Epidermal melanocyte (primary cell): ENCODE data around the gene PTRHD1.
"Not testable (repeated sequence)": the region's sequence is repeated elsewhere in the genome, so short reads cannot be mapped to it uniquely, and the experiment has no call there.

ENCODE experiments used
- DNase-seq: peaks from one replicate; pipeline ENCODE4 v3.0.0; 2011; ENCODE audit warnings: low spot score; ENCODE audit not compliant: insufficient read length

PTRHD1 gene

GRCh38 chr2:24813691-24814137 is 20.5 kb upstream of the PTRHD1 start:
- DNase-seq: no peak

DNA sequence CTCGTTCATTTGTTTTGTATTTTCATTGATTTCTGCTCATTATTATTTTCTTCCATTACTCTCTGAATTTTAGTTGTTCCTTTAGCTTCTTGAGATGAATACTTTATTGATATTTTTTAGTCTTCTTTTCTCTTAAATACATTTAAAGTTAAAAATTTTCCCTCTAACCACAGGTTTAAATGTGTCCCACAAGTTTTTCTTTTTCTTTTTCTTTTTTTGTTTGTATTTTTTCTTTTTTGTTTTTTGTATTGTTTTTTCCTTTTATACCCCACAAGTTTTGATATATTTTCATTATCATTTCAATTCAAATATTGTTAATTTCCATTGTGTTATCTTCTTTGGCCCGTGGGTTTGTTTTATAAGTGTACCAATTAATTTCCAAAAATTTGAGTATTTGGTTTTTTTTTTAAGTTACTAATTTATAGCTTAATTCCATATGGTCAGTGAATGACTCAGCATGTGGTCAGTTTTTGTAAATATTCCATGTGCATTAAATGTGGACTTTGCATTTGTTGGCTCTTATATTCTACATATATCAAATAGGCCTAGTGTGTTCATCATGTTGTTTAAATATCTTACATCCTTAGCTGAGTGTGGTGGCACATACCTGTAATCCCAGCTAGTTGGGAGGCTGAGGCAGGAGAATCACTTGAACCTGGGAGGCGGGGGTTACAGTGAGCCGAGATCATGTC is 16.3 kb upstream of the PTRHD1 start:
- DNase-seq: no peak

GRCh38 chr2:24806661-24807036 is 13.5 kb upstream of the PTRHD1 start:
- no peak for DNase-seq

DNA sequence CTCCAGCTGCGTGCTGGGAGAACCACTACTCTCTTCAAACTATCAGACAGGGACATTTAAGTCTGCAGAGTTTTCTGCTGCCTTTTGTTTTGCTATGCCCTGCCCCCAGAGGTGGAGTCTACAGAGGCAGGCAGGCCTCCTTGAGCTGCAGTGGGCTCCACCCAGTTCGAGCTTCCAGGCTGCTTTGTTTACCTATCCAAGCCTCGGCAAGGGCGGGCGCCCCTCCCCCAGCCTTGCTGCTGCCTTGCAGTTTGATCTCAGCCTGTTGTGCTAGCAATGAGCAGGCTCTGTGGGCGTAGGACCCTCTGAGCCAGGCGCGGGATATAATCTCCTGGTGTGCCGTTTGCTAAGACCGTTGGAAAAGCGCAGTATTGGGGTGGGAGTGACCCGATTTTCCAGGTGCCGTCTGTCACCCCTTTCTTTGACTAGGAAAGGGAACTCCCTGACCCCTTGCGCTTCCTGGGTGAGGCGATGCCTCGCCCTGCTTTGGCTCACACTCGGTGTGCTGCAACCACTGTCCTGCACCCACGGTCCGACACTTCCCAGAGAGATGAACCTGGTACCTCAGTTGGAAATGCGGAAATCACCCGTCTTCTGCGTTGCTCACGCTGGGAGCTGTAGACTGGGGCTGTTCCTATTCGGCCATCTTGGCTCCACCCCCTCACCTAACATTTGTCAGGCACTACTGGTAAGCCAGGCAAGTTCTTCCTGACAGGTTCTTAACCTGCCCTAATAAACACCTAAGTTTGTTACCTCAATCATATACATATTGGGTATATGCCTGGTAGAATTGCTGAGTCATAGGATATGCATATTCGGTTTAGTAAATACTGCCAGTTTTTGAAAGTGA is 12.8 kb upstream of the PTRHD1 start:
- DNase-seq: not testable (repeated sequence)

GRCh38 chr2:24800487-24800886 is 7.3 kb upstream of the PTRHD1 start:
- not testable (repeated sequence) for DNase-seq

- no peak for DNase-seq
Measured at GRCh38 chr2:24797644-24798043, 4.5 kb upstream of the PTRHD1 start.

GRCh38 chr2:24793761-24794435 is 707 bp upstream of the PTRHD1 start:
- DNase-seq: no peak

- no peak for DNase-seq
Measured at GRCh38 chr2:24792542-24792873, 683 bp downstream of the PTRHD1 start.

- DNase-seq: no peak
Measured at GRCh38 chr2:24791452-24791851, 1.7 kb downstream of the PTRHD1 start.

DNA sequence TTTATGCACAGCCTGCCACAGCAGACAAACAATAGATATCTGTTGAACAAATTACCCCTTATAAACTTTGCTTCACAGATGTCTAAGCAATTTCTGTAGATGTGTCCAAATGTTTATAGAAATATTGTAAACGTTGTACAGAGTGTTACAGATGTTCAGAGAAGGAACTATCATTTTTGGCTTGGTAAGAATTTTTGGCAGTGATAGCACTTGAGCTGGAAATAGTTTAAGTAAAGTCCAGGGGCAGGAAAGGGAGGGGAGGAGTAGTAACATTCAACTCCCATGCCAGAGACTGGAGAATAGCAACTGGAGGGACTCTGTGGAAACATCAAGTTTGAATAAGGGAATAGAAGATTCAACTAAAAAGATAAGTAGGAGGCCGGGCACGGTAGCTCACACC is 4.4 kb downstream of the PTRHD1 start:
- DNase-seq: no peak

- DNase-seq: no peak
Measured at GRCh38 chr2:24787532-24787931, 5.7 kb downstream of the PTRHD1 start.

- no peak for DNase-seq
Measured at GRCh38 chr2:24785671-24786321, 7.4 kb downstream of the PTRHD1 start.

DNA sequence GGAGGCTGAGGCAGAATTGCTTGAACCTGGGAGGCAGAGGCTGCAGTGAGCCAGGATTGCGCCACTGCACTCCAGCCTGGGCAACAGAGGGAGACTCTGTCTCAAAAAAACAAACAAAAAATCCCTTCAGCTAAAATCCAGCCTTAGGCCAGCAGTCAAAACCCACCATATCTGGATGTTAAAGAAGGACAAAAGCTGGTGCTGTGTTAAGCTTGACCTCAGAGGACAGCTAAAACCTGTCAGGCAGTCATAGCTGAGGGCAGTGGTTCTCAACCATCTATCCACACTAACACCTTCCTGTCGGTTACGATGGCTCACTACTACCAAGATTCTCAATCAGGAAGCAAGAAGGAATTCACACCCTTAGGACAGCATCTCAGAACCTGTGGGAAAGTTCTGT is 9.6 kb downstream of the PTRHD1 start:
- no peak for DNase-seq

DNA sequence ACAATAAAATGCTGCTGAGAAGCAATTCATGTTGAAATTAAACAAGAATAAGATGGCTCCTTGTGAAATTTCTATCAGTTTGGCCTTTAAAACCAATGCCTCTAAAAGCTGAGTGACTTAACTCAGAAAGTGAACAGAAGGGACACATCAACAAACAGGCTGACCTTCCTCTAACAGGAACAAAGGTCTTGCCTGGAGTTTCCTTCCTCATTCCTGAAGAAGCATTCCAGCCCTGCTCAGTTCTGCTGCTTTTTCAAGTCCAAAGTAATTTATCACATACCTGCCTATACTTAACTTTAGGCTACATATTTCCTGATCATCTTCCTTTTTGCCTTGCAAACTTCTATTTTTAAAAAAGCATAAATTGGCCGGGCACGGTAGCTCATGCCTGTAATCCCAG is 14.1 kb downstream of the PTRHD1 start:
- no peak for DNase-seq

DNA sequence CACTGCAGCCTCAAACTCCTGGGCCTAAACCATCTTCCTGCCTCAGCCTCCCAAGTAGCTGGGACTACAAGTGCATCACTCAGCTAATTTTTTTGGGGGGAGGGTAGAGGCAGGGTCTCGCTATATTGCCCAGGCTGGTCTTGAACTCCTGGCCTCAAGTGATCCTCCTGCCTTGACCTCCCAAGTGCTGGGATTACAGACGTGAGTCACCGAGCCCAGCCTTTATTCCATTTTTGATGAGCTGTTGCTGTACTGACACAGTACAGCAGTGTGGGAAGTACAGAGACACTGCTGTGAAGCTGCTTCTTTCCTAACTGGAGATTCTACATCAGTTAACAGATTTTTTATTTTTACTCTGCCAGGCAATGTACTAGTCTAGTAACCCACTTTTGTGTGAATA is 18.8 kb downstream of the PTRHD1 start:
- DNase-seq: no peak

DNA sequence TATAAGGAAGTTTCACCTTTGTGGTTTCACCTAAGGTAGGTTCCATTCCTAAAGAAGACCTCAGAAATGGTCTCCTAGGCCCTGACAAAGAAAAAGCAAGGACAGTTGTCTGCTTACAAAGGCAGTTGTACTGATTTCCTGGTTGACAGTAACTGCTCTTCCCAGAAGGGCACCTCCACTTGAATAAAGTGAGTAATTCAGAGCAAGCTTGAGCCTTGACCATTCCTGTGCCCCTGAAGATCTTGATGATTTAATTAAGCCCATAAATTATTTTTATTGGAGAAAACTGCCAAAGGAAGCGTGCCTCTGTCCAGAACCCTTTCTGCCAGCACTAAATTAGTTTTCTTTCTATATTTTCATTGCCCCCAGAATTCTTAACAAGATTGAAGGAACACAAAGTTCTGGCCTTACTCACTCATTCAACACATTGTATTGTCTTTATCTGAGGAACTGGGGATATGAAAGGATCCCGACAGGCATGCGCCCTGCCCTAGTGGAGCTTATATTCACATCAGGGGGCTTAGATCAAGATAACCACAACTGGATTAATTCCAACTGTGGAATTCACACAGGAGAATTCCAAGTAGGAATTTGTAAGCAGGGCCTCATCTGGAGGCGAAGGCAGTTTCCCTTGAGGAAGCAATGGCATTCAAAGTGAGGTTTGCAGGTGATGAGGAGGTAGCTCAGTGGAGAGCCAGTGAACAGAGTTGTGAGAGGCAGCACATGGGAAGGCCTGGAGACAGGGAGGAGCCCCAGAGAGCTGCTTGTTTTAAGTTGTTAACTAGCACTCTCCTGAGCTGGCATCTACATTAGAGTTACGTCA is 21.2 kb downstream of the PTRHD1 start:
- DNase-seq: no peak

GRCh38 chr2:24771061-24771460 is 22.1 kb downstream of the PTRHD1 start:
- no peak for DNase-seq

- DNase-seq: no peak
Measured at GRCh38 chr2:24768601-24769000, 24.6 kb downstream of the PTRHD1 start.

- no peak for DNase-seq
Measured at GRCh38 chr2:24768013-24768412, 25.2 kb downstream of the PTRHD1 start.

GRCh38 chr2:24766609-24767008 is 26.6 kb downstream of the PTRHD1 start:
- no peak for DNase-seq

- DNase-seq: no peak
Measured at GRCh38 chr2:24763843-24764242, 29.3 kb downstream of the PTRHD1 start.
